GM18519 (cell line): ENCODE measurements around the gene SART3.
"Not testable (repeated sequence)": the region's sequence is repeated elsewhere in the genome, so short reads cannot be mapped to it uniquely, and the experiment has no call there.

Experiments
- ATAC-seq: cut with Tn5 transposase; IDR thresholded peaks from one replicate; pipeline ENCODE4 v1.9.1; 2021; ENCODE audit warnings: mild to moderate bottlenecking, moderate library complexity; ENCODE audit not compliant: unreplicated experiment, low FRiP score

SART3 gene

DNA sequence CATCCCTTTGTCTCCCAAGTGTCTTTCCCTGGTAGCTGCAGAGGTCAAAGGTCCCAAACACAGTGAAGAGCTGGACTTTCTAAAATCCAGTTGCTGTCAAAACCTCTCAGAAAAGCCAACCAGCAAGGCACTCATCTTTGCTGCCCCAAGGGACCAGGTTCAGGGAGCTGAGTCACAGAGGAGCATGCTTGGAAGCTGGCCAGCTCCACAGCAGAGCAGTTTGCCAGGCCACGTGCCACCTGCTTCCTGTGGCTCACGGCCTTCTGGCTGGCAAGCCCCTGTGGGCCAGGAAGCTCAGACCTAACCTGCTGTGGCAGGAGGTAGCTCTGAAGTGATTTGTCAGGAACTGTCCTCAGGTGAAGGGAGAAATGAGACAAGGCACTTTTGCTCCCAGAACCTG, 5.0 kb upstream of the SART3 start:
- ATAC-seq = no peak

DNA sequence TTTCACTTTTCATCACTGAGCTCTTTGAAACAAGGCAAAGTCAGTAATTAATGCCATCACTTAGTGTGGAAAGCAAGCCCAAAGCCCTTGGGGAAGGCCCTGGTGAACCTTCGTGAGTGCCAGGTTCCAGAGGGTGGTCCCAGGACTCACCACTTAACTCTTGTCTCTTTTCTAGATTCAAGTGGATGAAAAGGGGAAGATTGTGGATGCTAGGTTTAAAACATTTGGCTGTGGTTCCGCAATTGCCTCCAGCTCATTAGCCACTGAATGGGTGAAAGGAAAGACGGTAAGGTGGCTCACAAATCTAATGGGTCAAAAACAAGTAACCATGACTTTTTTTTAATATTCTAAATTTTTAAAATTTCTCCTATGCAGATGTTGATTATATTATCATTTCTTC, 4.2 kb upstream of the SART3 start:
- ATAC-seq = no peak

DNA sequence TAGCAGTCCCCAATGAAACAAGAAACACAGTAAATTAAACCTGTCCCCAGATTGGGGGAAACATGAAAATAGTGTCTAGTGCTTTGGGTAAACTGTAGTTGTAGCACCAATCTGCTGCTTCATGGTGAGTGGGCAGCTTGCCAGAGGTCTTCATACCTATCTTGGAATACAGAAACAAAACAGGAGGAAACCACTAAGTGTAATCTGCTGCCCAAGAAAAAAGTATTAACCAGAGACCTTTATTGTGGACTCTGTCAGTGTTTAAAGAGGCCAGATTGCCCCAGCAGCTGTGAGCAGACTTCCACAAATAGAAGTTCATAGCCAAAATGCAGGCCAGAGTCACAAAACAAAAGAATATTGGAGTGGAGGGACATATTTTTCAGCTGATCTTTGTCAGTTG, 3.8 kb upstream of the SART3 start:
- no peak for ATAC-seq

- no peak for ATAC-seq
These were observed 2.8 kb upstream of the SART3 start for GRCh38 chr12:108563804-108564151.

GRCh38 chr12:108563136-108563803, 2.3 kb upstream of the SART3 start:
- no peak for ATAC-seq

DNA sequence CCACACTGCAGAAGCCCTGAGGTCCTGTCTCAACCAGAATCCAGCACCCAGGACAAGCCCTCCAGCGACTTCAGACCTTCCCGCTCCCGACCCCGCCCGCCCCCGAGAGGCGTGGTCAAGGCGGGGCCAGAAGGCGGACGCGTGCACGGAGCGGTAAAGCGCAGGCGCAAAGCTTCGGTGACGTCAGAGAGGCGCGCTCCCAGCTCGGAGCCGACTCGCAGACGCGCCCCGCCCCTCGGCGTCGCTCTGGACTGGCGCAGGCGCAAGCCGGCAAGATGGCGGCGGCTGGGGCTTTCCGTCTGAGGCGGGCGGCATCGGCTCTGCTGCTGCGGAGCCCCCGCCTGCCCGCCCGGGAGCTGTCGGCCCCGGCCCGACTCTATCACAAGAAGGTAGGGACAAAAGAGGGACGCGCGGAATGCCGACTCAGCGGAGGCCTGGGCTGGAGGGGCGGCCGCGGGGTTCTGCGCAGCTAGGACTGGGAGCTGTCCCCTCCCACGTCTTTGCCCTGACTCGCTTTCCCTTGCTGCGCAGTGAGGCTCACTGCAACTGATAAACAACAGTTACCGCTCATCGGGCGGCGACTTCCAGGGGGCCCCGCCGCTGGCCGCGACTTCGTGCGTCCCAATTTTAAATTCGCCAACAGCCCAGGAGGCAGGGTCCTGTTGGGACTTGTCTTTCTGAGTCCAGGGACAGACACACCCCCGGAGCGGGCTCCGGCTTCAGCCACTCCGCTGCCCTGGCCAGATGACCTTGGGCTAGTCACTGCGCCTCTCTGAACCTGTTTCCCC, 1.6 kb upstream of the SART3 start, which contains the start of gene ISCU:
ISCU (plus strand) TSS at position 249 of the 788 bp plus-strand sequence; CDS start at position 276, 27 bp downstream.
- ATAC-seq = peak; percentile 50

- no peak for ATAC-seq
These were observed 927 bp upstream of the SART3 start for GRCh38 chr12:108561852-108562347.

- ATAC-seq = no peak
These were observed 652 bp downstream of the SART3 start for GRCh38 chr12:108560321-108560721.

DNA sequence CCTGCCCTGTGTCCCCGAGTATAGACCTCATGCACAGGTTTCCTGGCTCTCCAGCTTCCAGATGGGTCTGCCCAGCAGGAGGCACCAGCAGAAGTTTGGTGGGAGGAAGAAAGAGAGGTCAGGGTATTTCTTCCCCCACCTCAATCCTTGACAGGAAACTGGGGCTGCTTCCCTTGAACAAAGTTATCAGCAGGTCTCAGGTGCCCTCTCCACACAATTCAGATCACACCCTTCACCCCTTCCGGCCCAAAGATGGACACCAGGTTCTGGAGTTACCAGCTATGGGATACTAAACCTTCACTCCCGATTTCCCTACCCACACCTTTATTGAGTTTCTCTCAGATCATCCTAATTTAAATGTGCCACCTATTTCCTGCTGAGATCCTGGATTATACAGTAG, 1.2 kb downstream of the SART3 start:
- ATAC-seq = no peak

DNA sequence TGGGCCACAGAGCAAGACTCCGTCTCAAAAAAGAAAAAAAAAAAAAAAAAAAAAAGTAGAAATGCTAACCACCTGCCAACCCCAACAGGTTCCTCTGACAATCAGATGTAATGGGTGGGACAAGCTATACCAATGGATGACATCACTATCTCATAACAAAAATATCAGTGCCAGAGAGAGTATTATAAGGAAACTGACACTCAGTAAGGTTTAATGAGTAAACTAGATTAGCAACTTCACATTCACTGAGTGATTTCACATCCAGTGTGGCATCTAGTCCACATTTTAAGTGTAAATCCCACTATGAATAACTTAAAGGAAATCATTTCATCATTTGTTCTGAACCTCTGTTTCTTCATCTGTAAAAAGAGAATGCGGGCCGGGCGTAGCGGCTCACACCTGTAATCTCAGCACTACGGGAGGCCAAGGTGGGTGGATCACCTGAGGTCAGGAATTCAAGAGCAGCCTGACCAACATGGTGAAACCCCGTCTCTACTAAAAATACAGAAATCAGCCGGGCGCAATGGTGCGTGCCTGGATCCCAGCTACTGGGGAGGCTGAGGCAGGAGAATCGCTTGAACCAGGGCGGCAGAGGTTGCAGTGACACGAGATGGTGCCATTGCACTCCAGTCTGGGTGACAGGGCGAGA, 1.8 kb downstream of the SART3 start:
- ATAC-seq = no peak

GRCh38 chr12:108555383-108555782, 5.6 kb downstream of the SART3 start:
- ATAC-seq = not testable (repeated sequence)

GRCh38 chr12:108553799-108554198, 7.2 kb downstream of the SART3 start:
- no peak for ATAC-seq

DNA sequence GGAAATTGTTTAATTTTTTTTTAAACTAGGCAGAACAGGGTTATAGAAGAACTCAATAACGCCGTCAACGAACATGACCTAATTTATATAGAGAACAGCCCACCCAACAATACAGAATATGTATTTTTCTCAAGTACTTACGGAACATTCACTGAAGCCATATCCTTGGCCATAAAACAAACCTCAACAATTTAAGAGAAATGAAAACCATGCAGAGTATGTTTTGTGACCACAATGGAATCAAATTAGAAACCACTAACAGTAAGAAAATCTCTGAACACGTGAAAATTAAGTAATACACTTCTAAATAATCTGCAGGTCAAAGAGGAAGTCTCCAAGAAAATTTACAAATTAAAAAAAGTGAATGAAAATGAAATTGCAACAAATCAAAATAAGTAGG, 9.4 kb downstream of the SART3 start:
- ATAC-seq = no peak

DNA sequence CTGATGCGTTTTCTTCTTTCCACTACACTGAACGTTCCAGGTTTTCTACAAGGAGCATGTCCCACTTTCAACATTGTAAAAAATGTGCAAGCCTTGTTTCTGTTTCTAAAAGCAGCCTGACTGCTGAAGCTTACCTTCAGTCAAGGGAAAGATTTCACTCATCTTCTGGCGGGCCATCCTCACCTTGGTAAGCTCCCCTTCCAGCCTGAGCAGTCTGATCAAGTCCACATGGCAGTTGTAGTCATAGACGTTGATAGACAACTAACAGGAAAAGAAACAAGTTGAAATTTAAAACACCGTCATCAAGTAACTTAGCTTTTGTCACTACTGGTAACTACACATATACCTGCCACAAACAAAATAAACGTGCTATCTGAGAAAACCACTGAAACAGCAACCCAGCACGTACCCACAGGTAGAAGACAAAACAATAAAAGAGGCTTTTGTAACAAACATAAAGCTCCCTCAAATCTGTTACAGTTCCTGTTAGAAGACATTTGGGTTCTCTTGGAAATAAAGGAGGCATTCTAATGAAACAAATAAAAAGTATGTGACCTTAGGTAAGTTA, 11.9 kb downstream of the SART3 start:
- ATAC-seq = no peak

GRCh38 chr12:108547686-108548085, 13.3 kb downstream of the SART3 start:
- ATAC-seq = no peak

DNA sequence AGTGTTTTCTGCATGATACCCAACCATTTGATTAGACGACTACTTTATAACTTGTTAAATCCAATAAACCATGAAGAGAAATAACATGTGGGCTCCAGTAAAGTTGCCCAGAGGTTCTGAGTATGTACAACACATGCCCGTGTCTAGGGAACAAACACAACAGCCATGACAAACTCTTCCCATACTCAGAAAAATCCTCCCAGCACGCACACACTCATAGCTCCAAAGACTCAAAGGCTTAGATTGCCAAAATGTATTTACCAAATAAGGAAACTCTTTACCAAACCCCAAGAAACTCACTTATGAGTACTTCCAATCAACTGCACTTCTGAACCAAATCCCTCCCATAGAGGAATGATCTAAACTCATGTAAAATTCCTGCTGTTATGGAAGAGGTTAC, 17.3 kb downstream of the SART3 start:
- no peak for ATAC-seq

DNA sequence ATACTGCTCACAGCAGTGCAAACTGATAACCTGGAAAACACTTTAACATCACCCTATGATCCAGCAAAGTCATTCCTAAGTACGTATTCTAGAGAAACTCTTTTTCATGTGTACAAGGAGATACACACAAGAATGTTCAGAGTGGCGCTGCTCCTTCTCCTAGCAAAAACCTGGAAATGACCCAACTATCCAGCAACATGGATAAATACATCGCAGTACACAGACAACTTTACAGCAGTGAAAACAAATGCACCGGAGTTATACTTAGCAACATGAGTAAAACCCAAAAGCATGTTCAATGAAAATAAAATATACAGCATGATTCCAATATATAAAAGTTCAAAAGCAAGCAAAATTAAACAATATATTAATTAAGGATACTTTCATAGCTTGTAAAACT, 18.7 kb downstream of the SART3 start:
- ATAC-seq = no peak

- ATAC-seq = no peak
These were observed 22.3 kb downstream of the SART3 start for GRCh38 chr12:108538616-108539195.

- no peak for ATAC-seq
These were observed 22.8 kb downstream of the SART3 start for GRCh38 chr12:108538146-108538545.

GRCh38 chr12:108531929-108532848, 28.8 kb downstream of the SART3 start:
- ATAC-seq = no peak
